CD4-positive, alpha-beta T cell treated with Interleukin-10 for 1 hour (primary cell): ENCODE results near the gene FBXO22.
"Not testable (repeated sequence)": the region's sequence is repeated elsewhere in the genome, so short reads cannot be mapped to it uniquely, and the experiment has no call there.

ENCODE experiments used
- DNase-seq: peaks from one replicate; pipeline ENCODE4 v3.0.0-alpha.2; 2020

Gene FBXO22

GRCh38 chr15:75903331-75904239 is at the start of gene FBXO22:
TSS of gene FBXO22 (plus strand) at chr15:75903878. CDS start at chr15:75903964, 86 bp downstream.
- DNase-seq: peak; percentile 90

- DNase-seq: no peak
Observed at GRCh38 chr15:75857886-75858285, 45.8 kb upstream of the FBXO22 start.

GRCh38 chr15:75861750-75862402 is 41.8 kb upstream of the FBXO22 start:
- DNase-seq: no peak

- DNase-seq: no peak
Observed at GRCh38 chr15:75862796-75863195, 40.9 kb upstream of the FBXO22 start.

- DNase-seq: no peak
Observed at GRCh38 chr15:75864213-75865059, 39.2 kb upstream of the FBXO22 start.

- not testable (repeated sequence) for DNase-seq
Observed at GRCh38 chr15:75866045-75866444, 37.6 kb upstream of the FBXO22 start.

- no peak for DNase-seq
Observed at GRCh38 chr15:75866916-75867315, 36.8 kb upstream of the FBXO22 start.

GRCh38 chr15:75867449-75867848 is 36.2 kb upstream of the FBXO22 start:
- no peak for DNase-seq

- DNase-seq: no peak
Observed at GRCh38 chr15:75868019-75868418, 35.7 kb upstream of the FBXO22 start.

- DNase-seq: no peak
Observed at GRCh38 chr15:75869446-75869845, 34.2 kb upstream of the FBXO22 start.

GRCh38 chr15:75871589-75871988 is 32.1 kb upstream of the FBXO22 start:
- not testable (repeated sequence) for DNase-seq

- DNase-seq: no peak
Observed at GRCh38 chr15:75872403-75872990, 31.2 kb upstream of the FBXO22 start.

GRCh38 chr15:75884041-75884440 is 19.6 kb upstream of the FBXO22 start:
- DNase-seq: no peak

GRCh38 chr15:75887178-75887577 is 16.5 kb upstream of the FBXO22 start:
- no peak for DNase-seq

- no peak for DNase-seq
Observed at GRCh38 chr15:75891895-75892294, 11.8 kb upstream of the FBXO22 start.

- no peak for DNase-seq
Observed at GRCh38 chr15:75895731-75896130, 7.9 kb upstream of the FBXO22 start.

GRCh38 chr15:75900577-75900976 is 3.1 kb upstream of the FBXO22 start:
- DNase-seq: no peak

GRCh38 chr15:75902129-75902557 is 1.5 kb upstream of the FBXO22 start:
- DNase-seq: no peak

GRCh38 chr15:75905231-75905630 is 1.6 kb downstream of the FBXO22 start:
- DNase-seq: no peak

GRCh38 chr15:75910355-75910754 is 6.7 kb downstream of the FBXO22 start:
- DNase-seq: not testable (repeated sequence)

GRCh38 chr15:75916978-75917377 is 13.3 kb downstream of the FBXO22 start:
- DNase-seq: no peak

- DNase-seq: no peak
Observed at GRCh38 chr15:75918135-75918534, 14.5 kb downstream of the FBXO22 start.

GRCh38 chr15:75920079-75920478 is 16.4 kb downstream of the FBXO22 start:
- DNase-seq: no peak
